HG03135 (cell line): ENCODE measurements around the gene SLC22A17.
"Not testable (repeated sequence)": the region's sequence is repeated elsewhere in the genome, so short reads cannot be mapped to it uniquely, and the experiment has no call there.

ENCODE experiments used
- ATAC-seq: cut with Tn5 transposase; IDR thresholded peaks from one replicate; pipeline ENCODE4 v1.9.1; 2021; ENCODE audit warnings: mild to moderate bottlenecking, moderate library complexity; ENCODE audit not compliant: unreplicated experiment

The SLC22A17 gene

GRCh38 chr14:23352506-23353432 lies at the start of gene SLC22A17:
SLC22A17 (minus strand) TSS chr14:23352887.
- no peak for ATAC-seq

DNA sequence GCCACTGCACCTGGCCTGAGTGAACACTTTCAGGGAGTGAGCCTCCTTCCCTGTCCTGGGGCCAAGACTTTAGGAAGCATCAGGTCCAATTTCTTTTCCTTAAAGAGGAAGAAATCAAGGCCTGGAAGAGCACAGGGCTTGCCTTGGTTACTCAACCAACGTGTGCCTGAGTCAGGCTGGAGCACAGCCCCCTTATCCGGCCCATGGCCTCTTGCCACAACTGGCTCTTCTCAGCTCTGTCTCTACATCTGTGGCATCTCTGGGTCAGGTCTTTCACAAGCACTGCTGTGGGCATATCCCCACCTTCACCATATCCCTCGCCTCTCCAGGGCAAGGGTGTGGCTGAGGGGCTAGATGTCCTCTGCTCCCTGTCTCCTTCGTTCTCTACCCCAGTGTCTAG lies 48.6 kb upstream of the SLC22A17 start:
- ATAC-seq, result no peak

DNA sequence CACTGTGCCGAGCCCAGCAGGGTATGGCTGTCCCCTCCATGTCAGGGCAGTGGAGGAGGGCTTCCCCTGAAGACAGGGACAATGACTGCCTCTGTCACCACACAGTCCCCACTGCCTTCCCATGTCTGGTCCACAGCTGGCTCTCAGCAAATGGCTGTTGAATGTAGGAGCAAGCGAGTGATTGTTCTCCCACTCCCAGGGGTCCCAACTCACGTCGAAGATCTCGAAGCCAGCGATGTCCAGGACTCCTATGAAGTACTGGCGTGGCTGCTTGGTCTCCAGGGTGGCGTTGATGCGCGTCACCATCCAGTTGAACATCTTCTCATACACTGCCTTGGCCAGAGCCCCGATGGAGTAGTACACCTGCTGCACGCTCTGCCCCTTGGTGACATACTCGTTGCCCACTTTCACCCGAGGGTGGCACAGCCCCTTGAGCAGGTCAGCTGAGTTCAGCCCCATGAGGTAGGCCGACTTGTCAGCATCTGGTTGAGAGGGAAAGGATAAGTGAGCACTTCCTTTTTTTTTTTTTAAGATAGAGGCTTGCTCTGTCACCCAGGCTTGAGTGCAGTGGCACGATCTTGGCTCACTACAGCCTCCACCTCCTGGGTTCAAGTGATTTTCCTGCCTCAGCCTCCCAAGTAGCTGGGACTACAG lies 47.9 kb upstream of the SLC22A17 start:
- not testable (repeated sequence) for ATAC-seq

DNA sequence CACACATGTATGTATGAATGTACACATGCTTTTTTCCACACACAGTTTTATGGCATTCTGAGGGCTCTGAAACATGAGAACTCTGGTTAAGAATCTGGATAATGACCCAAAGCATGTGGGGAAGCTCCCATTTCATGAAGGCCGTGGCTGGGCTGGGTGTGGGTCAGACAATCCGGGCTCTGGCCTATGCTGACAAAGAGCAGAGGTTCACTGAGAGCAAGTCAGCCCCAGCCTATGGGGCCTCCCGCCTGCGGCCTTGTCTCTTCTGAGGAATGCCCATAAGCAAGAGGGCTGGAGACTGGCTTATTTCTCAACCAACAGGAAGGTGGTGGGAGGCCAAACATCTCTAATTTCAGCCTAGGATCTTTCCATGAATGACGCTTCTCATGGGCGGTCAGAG lies 46.9 kb upstream of the SLC22A17 start:
- no peak for ATAC-seq

DNA sequence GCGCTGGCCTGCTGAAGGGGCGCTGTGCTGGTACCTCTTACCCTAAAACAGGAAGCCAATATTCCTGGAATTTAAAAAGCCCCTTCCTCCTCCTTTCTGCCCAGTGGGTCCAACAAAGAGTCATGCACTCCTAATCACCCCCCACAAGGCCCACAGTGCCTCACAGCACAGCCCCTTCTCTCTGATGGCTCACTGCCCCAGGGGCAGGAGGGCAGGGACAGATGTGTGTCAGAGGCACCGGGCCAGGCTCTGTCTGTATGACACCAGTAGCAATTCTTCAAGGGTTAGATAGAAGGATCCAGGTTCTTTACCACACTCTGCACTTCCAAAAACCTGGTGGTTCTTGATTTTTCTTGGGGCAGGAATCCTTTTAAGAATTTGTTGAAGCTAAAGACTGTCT lies 46.4 kb upstream of the SLC22A17 start:
- no peak for ATAC-seq

GRCh38 chr14:23398348-23398747 lies 45.7 kb upstream of the SLC22A17 start:
- no peak for ATAC-seq

GRCh38 chr14:23396781-23397407 lies 44.2 kb upstream of the SLC22A17 start:
- ATAC-seq, result no peak

DNA sequence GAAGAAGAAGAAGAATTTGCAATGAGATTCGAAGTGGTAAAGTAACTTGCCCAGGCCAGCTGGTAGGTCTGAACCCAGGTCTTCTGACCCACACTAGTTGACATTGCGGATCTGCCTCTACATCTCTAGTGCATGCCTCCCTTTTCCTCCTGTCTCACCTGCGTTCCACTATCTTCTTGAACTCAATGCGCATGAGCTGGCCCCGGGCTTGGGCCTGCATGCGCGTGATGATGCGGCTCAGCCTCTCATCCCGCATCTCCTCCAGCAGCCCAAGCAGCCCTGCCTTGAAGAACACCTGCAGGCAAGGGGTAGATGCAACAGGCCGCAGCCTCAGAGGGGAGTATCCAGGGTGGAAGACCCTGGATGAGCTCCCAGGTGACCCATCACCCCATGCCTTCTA lies 43.4 kb upstream of the SLC22A17 start:
- ATAC-seq, result no peak

DNA sequence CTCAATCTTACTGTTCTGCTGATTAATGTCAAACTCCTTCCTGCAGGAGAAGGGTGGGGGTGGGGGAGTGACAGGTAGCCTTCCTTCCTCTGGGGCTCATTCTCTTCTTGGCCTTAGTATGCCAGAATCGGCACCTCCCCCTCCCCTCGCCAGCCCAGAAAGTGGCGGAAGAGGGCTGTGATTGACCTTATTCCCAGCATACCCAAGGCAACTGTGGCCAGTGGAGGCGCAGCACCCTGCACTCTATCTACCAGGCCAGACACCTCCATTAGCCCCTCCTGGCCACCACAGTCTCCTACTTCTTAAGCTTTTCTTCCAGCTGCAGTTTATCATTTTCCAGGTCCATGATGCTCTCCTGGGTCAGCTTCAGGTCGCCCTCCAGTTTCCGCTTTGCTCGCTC lies 39.9 kb upstream of the SLC22A17 start:
- ATAC-seq, result no peak

- ATAC-seq, result not testable (repeated sequence)
Measured at GRCh38 chr14:23389871-23390270, 37.2 kb upstream of the SLC22A17 start.

DNA sequence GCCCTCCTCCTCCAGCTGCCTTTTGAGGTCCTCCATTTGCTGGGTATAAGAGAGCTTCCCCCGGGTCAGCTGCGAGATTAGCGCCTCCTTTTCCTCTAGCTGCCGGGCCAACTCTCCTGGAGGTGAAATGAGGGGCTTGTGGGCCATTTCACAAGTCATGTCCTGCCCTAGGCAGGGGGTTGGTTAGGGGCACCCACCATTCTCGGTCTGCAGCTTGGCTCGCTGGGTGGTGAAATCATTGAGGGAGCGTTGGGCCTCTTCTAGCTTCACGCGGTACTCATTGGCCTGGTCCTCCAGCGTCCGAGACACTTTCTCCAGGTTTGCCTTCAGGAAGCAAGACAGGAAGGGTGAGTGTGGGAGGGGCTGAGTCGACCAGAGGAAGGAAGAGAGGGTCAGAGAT lies 36.7 kb upstream of the SLC22A17 start:
- no peak for ATAC-seq

- no peak for ATAC-seq
Measured at GRCh38 chr14:23388996-23389395, 36.3 kb upstream of the SLC22A17 start.

- ATAC-seq, result no peak
Measured at GRCh38 chr14:23387916-23388882, 35.5 kb upstream of the SLC22A17 start.

- no peak for ATAC-seq
Measured at GRCh38 chr14:23386999-23387398, 34.3 kb upstream of the SLC22A17 start.

DNA sequence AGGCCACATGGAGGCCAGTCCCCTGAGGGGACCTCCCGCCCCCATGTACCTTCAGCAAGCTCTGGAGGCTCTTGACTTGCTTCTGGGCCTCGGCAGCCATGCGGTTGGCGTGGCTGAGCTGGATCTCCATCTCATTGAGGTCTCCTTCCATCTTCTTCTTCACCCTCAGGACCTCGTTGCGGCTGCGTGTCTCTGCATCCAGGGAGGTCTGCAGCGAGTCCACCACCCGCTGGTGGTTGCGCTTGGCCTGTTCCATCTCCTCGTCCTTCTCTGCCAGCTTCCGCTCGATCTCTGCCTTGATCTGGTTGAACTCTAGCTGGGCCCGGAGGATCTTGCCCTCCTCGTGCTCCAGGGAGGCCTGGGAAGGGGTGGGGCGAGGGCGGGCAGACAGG lies 33.6 kb upstream of the SLC22A17 start:
- not testable (repeated sequence) for ATAC-seq

- no peak for ATAC-seq
Measured at GRCh38 chr14:23385642-23386265, 33.1 kb upstream of the SLC22A17 start.

DNA sequence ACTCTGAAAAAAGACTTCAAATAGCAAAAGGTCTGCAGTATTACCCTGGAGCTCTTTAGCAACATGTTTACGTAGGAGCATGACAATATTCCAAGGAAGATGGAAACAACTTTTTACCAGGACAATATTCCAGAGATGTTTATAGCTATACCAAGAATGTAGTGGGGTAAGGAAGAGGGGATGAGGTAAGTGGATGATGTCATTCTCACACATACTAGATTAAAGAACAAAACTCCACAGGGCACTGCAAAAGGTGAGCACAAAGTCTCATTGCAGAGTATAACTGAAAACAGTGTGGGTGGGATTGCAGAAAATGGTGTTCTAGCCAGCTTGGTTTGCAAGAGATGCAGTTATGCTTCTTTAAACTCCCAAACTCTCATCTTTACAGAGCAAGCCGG lies 32.6 kb upstream of the SLC22A17 start:
- ATAC-seq, result no peak

DNA sequence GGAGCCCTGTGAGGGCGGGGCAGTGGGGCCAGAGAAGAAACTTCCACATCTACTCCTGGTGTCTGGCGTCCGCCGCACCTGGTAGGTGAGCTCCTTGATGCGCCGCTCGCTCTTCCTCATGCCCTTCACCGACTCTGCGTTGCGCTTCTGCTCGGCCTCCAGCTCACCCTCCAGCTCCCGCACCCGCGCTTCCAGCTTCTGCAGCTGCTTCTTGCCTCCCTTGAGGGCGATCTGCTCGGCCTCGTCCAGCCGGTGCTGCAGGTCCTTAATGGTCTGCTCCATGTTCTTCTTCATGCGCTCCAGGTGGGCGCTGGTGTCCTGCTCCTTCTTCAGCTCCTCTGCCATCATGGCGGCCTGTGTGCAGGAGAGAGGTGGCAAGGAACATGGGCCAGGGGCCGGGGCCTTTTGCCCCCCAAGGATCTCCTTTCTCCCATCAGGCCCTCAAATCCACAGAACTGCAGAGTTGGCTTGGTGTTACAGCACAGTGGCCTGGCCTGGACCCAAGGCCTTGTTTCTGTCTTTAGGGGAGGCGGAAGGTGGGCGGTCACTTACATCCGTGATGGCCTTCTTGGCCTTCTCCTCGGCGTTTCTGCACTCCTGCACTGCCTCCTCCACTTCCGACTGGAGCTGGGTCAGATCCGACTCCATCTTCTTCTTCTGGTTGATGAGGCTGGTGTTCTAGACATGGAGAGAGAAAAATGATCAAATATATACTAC lies 31.8 kb upstream of the SLC22A17 start:
- ATAC-seq, result no peak

DNA sequence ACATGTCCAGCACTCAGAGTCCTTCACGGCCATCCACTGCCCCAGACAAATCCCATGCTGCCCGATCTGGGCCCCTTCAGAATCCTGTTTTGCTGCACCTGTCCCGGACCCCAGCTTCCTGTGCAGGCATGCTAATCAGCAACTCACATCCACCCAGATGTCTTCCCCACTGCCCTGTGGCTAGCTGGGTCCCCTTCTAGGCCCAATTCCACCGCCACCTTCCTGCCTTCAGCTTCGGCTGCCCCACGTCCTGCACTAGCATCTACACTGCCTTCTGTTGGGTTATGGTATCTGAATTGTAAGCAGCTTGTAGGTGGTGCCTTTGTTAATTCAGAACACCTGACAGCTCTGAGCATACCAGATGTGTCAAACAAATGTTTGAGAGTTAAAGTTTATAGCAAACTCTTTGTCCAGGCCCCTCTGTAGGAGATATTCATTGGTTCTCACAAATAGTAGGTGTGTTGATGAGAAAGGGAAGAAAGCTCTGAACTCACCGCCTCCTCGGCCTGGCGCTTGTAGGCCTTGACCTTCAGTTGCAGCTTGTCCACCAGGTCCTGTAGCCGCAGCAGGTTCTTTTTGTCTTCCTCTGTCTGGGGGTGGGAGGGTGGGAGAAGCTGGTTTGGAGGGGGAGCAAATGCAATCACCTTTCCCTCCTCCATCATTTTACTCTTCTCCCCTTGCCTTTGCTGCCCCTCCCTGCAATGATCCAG lies 30.2 kb upstream of the SLC22A17 start:
- ATAC-seq, result no peak
